Measurements from ENCODE around the gene NCLN.

NCLN gene

GRCh38 chr19:3145909-3146676, 39.6 kb upstream of the NCLN start:
- Histone ChIP-seq H3K9me3 (ENCODE audit: control insufficient read depth in 5 of 5, low read length in 5 of 5) (no peaks in the 10 kb centered on the region), H3K4me3 (ENCODE audit: low read depth in 1 of 5, low read length in 5 of 5) (no peak overlapping the region), H3K27me3 (ENCODE audit: control insufficient read depth in 5 of 5, insufficient read depth in 4 of 5, low read length in 5 of 5) (peaks cover 0 to 12% (median 5%) of the 10 kb centered on the region in 5 donors), H3K4me1 (ENCODE audit: control insufficient read depth in 5 of 5, insufficient read depth in 5 of 5, low read length in 5 of 5) (peaks cover 0 to 21% (median 9%) of the 10 kb centered on the region in 5 donors), H3K9ac (ENCODE audit: low read length in 5 of 5) (no peak overlapping the region), H3K36me3 (ENCODE audit: control insufficient read depth in 5 of 5, insufficient read depth in 5 of 5, low read length in 5 of 5) (peaks cover 0 to 15% (median 7%) of the 10 kb centered on the region in 5 donors), H3K27ac (ENCODE audit: low read depth, low read length) (no peak overlapping the region)

- no peak overlapping the region for H3K4me3 ChIP-seq (ENCODE audit: low read depth in 1 of 5, low read length in 5 of 5)
- H3K27me3 ChIP-seq (ENCODE audit: control insufficient read depth in 5 of 5, insufficient read depth in 4 of 5, low read length in 5 of 5), result peaks cover 0 to 15% (median 5%) of the 10 kb centered on the region in 5 donors
- peaks cover 0 to 16% (median 9%) of the 10 kb centered on the region in 5 donors for H3K4me1 ChIP-seq (ENCODE audit: control insufficient read depth in 5 of 5, insufficient read depth in 5 of 5, low read length in 5 of 5)
- no peak overlapping the region for H3K27ac ChIP-seq (ENCODE audit: low read depth, low read length)
- peaks cover 0 to 18% (median 7%) of the 10 kb centered on the region in 5 donors for H3K36me3 ChIP-seq (ENCODE audit: control insufficient read depth in 5 of 5, insufficient read depth in 5 of 5, low read length in 5 of 5)
- H3K9ac ChIP-seq (ENCODE audit: low read length in 5 of 5), result no peak overlapping the region
- H3K9me3 ChIP-seq (ENCODE audit: control insufficient read depth in 5 of 5, low read length in 5 of 5), result no peaks in the 10 kb centered on the region
These were observed 39.0 kb upstream of the NCLN start for GRCh38 chr19:3146677-3147100.

- Histone ChIP-seq H3K36me3 (ENCODE audit: control insufficient read depth in 5 of 5, insufficient read depth in 5 of 5, low read length in 5 of 5) (peaks cover 0 to 18% (median 7%) of the 10 kb centered on the region in 5 donors), H3K4me3 (ENCODE audit: low read depth in 1 of 5, low read length in 5 of 5) (no peak overlapping the region), H3K27ac (ENCODE audit: low read depth, low read length) (no peak overlapping the region), H3K4me1 (ENCODE audit: control insufficient read depth in 5 of 5, insufficient read depth in 5 of 5, low read length in 5 of 5) (peaks cover 0 to 7% (median 2%) of the 10 kb centered on the region in 5 donors), H3K9me3 (ENCODE audit: control insufficient read depth in 5 of 5, low read length in 5 of 5) (no peaks in the 10 kb centered on the region), H3K9ac (ENCODE audit: low read length in 5 of 5) (no peak overlapping the region), H3K27me3 (ENCODE audit: control insufficient read depth in 5 of 5, insufficient read depth in 4 of 5, low read length in 5 of 5) (peaks cover 0 to 15% (median 5%) of the 10 kb centered on the region in 5 donors)
These were observed 37.2 kb upstream of the NCLN start for GRCh38 chr19:3148503-3148902.

GRCh38 chr19:3149089-3149488, 36.6 kb upstream of the NCLN start:
- H3K9ac ChIP-seq (ENCODE audit: low read length in 5 of 5), result no peak overlapping the region
- peaks cover 0 to 15% (median 5%) of the 10 kb centered on the region in 5 donors for H3K27me3 ChIP-seq (ENCODE audit: control insufficient read depth in 5 of 5, insufficient read depth in 4 of 5, low read length in 5 of 5)
- peaks cover 0 to 7% (median 2%) of the 10 kb centered on the region in 5 donors for H3K4me1 ChIP-seq (ENCODE audit: control insufficient read depth in 5 of 5, insufficient read depth in 5 of 5, low read length in 5 of 5)
- no peak overlapping the region for H3K27ac ChIP-seq (ENCODE audit: low read depth, low read length)
- no peak overlapping the region for H3K4me3 ChIP-seq (ENCODE audit: low read depth in 1 of 5, low read length in 5 of 5)
- H3K36me3 ChIP-seq (ENCODE audit: control insufficient read depth in 5 of 5, insufficient read depth in 5 of 5, low read length in 5 of 5), result peaks cover 0 to 18% (median 7%) of the 10 kb centered on the region in 5 donors
- H3K9me3 ChIP-seq (ENCODE audit: control insufficient read depth in 5 of 5, low read length in 5 of 5), result no peaks in the 10 kb centered on the region

- Histone ChIP-seq H3K4me1 (ENCODE audit: control insufficient read depth in 5 of 5, insufficient read depth in 5 of 5, low read length in 5 of 5) (peaks cover 0 to 10% (median 4%) of the 10 kb centered on the region in 5 donors), H3K9me3 (ENCODE audit: control insufficient read depth in 5 of 5, low read length in 5 of 5) (no peaks in the 10 kb centered on the region), H3K9ac (ENCODE audit: low read length in 5 of 5) (no peak overlapping the region), H3K27me3 (ENCODE audit: control insufficient read depth in 5 of 5, insufficient read depth in 4 of 5, low read length in 5 of 5) (peaks cover 0 to 15% (median 5%) of the 10 kb centered on the region in 5 donors), H3K4me3 (ENCODE audit: low read depth in 1 of 5, low read length in 5 of 5) (no peak overlapping the region), H3K36me3 (ENCODE audit: control insufficient read depth in 5 of 5, insufficient read depth in 5 of 5, low read length in 5 of 5) (peaks cover 0 to 18% (median 7%) of the 10 kb centered on the region in 5 donors), H3K27ac (ENCODE audit: low read depth, low read length) (no peak overlapping the region)
These were observed 35.9 kb upstream of the NCLN start for GRCh38 chr19:3149526-3150505.

- H3K4me1 ChIP-seq (ENCODE audit: control insufficient read depth in 5 of 5, insufficient read depth in 5 of 5, low read length in 5 of 5), result peaks cover 0 to 17% (median 8%) of the 10 kb centered on the region in 5 donors
- no peak overlapping the region for H3K9ac ChIP-seq (ENCODE audit: low read length in 5 of 5)
- H3K27me3 ChIP-seq (ENCODE audit: control insufficient read depth in 5 of 5, insufficient read depth in 4 of 5, low read length in 5 of 5), result peaks cover 0 to 15% (median 5%) of the 10 kb centered on the region in 5 donors
- no peak overlapping the region for H3K4me3 ChIP-seq (ENCODE audit: low read depth in 1 of 5, low read length in 5 of 5)
- no peak overlapping the region for H3K27ac ChIP-seq (ENCODE audit: low read depth, low read length)
- peaks cover 0 to 21% (median 8%) of the 10 kb centered on the region in 5 donors for H3K36me3 ChIP-seq (ENCODE audit: control insufficient read depth in 5 of 5, insufficient read depth in 5 of 5, low read length in 5 of 5)
- no peaks in the 10 kb centered on the region for H3K9me3 ChIP-seq (ENCODE audit: control insufficient read depth in 5 of 5, low read length in 5 of 5)
These were observed 34.9 kb upstream of the NCLN start for GRCh38 chr19:3150739-3151329.

GRCh38 chr19:3151563-3152418, 33.9 kb upstream of the NCLN start:
- no peak overlapping the region for H3K9ac ChIP-seq (ENCODE audit: low read length in 5 of 5)
- no peaks in the 10 kb centered on the region for H3K9me3 ChIP-seq (ENCODE audit: control insufficient read depth in 5 of 5, low read length in 5 of 5)
- no peak overlapping the region for H3K4me3 ChIP-seq (ENCODE audit: low read depth in 1 of 5, low read length in 5 of 5)
- H3K4me1 ChIP-seq (ENCODE audit: control insufficient read depth in 5 of 5, insufficient read depth in 5 of 5, low read length in 5 of 5), result peaks cover 0 to 18% (median 8%) of the 10 kb centered on the region in 5 donors
- no peak overlapping the region for H3K27ac ChIP-seq (ENCODE audit: low read depth, low read length)
- peaks cover 0 to 26% (median 11%) of the 10 kb centered on the region in 5 donors for H3K36me3 ChIP-seq (ENCODE audit: control insufficient read depth in 5 of 5, insufficient read depth in 5 of 5, low read length in 5 of 5)
- H3K27me3 ChIP-seq (ENCODE audit: control insufficient read depth in 5 of 5, insufficient read depth in 4 of 5, low read length in 5 of 5), result peaks cover 0 to 15% (median 5%) of the 10 kb centered on the region in 5 donors

GRCh38 chr19:3152419-3152780, 33.3 kb upstream of the NCLN start:
- Histone ChIP-seq H3K4me1 (ENCODE audit: control insufficient read depth in 5 of 5, insufficient read depth in 5 of 5, low read length in 5 of 5) (peaks cover 0 to 18% (median 8%) of the 10 kb centered on the region in 5 donors), H3K9me3 (ENCODE audit: control insufficient read depth in 5 of 5, low read length in 5 of 5) (no peaks in the 10 kb centered on the region), H3K27me3 (ENCODE audit: control insufficient read depth in 5 of 5, insufficient read depth in 4 of 5, low read length in 5 of 5) (peaks cover 0 to 15% (median 5%) of the 10 kb centered on the region in 5 donors), H3K9ac (ENCODE audit: low read length in 5 of 5) (no peak overlapping the region), H3K4me3 (ENCODE audit: low read depth in 1 of 5, low read length in 5 of 5) (no peak overlapping the region), H3K27ac (ENCODE audit: low read depth, low read length) (no peak overlapping the region), H3K36me3 (ENCODE audit: control insufficient read depth in 5 of 5, insufficient read depth in 5 of 5, low read length in 5 of 5) (peaks cover 0 to 29% (median 11%) of the 10 kb centered on the region in 5 donors)

All from subcutaneous abdominal adipose tissue (tissue), 5 donors.